Body of pancreas (tissue), 4 donors: Measurements from ENCODE around the gene SRBD1. TPM values are rescaled to one million over a fixed set of nuclear protein-coding genes. Genes with fewer than 3 reads are reported as not detected.

Experiments used
- ATAC-seq: fragments of 150-250 bp; one replicate; pipeline ENCODE4 v1.9.1; 2016
- DNase-seq, 4 donors: peaks; one replicate each; pipeline ENCODE4 v3.0.0-alpha.2; 2019
- H3K27ac ChIP-seq, 4 donors: fragments of 200-600 bp; sonication (generic); 1 replicate in 3 of 4; 2 replicates in 1 of 4; pipeline versions ENCODE4 v1.5.1 to v1.6.1; 2016 to 2019; ENCODE audit warnings: mild to moderate bottlenecking in 1 of 4, mixed read lengths in 1 of 4, moderate library complexity in 1 of 4
- H3K27me3 ChIP-seq, 2 donors: fragments of 200-600 bp; sonication (generic); one replicate each; pipeline ENCODE4 v1.6.0; 2016; ENCODE audit warnings: mild to moderate bottlenecking in 1 of 2
- H3K36me3 ChIP-seq, 2 donors: fragments of 200-600 bp; sonication (generic); replicated peaks in 1 of 2; 2 replicates each; pipeline ENCODE4 v1.5.1; 2016; ENCODE audit warnings: low read depth in 2 of 2; ENCODE audit not compliant: insufficient read depth in 1 of 2
- H3K4me1 ChIP-seq: fragments of 200-600 bp; sonication (generic); one replicate; pipeline ENCODE4 v1.6.0; 2016
- H3K4me3 ChIP-seq, 2 donors: fragments of 200-600 bp; sonication (generic); 1 replicate in 1 of 2; 2 replicates in 1 of 2; pipeline ENCODE4 v1.5.1; 2016 to 2019
- H3K9me3 ChIP-seq, 3 donors: fragments of 200-600 bp; sonication (generic); 1 replicate in 2 of 3; 2 replicates in 1 of 3; pipeline ENCODE4 v1.5.1; 2016
- POLR2A ChIP-seq, 3 donors: fragments of 450-650 bp; IDR thresholded peaks; one replicate each; pipeline ENCODE4 v1.6.1; 2016; ENCODE audit warnings: antibody characterized with exemption in 3 of 3, mild to moderate bottlenecking in 2 of 3
- WGBS, 2 donors: methylation state at CpG; one replicate each; pipeline ENCODE4 v1.1.5; 2017; 5-methylcytosine and 5-hydroxymethylcytosine counted together
- intact Hi-C: fragments of 100-400 bp; cut with DNase I; formaldehyde crosslinking; loops from one replicate; pipeline ENCODE4 v1.15.1; 2023
- total RNA-seq, 2 donors: library from RNA; depleted of rRNA; stranded (reverse); fragments of >200 nt; gene quantifications; one replicate each; pipeline ENCODE4 v1.1.0, GENCODE V29; 2016
- TF ChIP-seq, protein P1 (sequence below), 7 experiments: fragments of 450-650 bp in 4 of 7; fragments of 200-600 bp in 3 of 7; sonication (generic) in 3 of 7; IDR thresholded peaks; one replicate each; pipeline ENCODE4 v1.5.1; 2016 to 2019; ENCODE audit warnings: antibody characterized with exemption in 7 of 7

The SRBD1 gene
- total RNA-seq, 2 donors from 2014 or later: 14.8 to 21.4 TPM

DNA sequence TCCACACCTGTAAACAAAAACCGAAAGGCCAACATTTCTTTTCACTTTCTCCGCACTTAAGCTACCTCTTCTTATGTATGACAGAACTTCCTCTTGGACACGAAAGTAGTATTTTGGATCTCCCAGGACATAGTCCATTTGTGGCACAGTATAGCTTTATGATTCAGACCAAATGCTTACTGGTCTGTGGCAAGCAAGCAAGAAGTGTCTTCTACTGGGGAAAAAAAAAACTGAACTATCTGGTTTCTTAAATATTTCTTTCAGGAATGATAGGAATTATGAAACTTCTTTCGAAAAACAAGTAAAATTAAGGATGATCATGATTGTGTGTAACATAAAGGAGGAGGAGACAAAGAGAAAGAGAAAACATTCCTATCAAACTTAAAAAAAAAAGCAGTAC lies 33.6 kb downstream of the SRBD1 start:
- H3K27ac ChIP-seq: no peak overlapping the region
- H3K4me1 ChIP-seq: no peaks in the 10 kb centered on the region
- 90 to 95% methylated on average over 4 of the region's 4 CpGs for WGBS, 2 donors
- H3K27me3 ChIP-seq: no peaks in the 10 kb centered on the region
- no peaks in the 10 kb centered on the region for H3K36me3 ChIP-seq
- H3K9me3 ChIP-seq: no peaks in the 10 kb centered on the region
- no peak for DNase-seq
- H3K4me3 ChIP-seq: no peak overlapping the region
- intact Hi-C loops: no loop called here
- no peak for ATAC-seq
- TF ChIP-seq, protein P1, sequence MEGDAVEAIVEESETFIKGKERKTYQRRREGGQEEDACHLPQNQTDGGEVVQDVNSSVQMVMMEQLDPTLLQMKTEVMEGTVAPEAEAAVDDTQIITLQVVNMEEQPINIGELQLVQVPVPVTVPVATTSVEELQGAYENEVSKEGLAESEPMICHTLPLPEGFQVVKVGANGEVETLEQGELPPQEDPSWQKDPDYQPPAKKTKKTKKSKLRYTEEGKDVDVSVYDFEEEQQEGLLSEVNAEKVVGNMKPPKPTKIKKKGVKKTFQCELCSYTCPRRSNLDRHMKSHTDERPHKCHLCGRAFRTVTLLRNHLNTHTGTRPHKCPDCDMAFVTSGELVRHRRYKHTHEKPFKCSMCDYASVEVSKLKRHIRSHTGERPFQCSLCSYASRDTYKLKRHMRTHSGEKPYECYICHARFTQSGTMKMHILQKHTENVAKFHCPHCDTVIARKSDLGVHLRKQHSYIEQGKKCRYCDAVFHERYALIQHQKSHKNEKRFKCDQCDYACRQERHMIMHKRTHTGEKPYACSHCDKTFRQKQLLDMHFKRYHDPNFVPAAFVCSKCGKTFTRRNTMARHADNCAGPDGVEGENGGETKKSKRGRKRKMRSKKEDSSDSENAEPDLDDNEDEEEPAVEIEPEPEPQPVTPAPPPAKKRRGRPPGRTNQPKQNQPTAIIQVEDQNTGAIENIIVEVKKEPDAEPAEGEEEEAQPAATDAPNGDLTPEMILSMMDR (IDR thresholded peaks at IDR 0.05): no peak
- TF ChIP-seq POLR2A (IDR thresholded peaks at IDR 0.05): no peak

DNA sequence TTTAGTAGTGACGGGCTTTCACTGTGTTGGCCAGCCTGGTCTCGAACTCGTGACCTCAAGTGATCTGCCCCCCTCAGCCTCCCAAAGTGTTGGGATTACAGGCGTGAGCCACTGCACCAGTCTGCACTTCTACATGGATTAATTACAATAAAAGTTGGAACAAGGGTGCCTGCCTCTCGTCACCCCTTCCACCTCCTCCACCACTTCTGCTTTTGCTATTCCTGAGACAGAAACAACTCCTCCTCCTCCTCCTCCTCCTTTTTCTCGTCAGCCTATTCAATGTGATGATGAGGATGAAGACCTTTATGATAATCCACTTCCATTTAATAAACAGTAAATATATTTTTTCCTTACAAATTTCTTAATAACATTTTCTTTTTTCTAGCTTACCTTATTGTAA lies 35.2 kb downstream of the SRBD1 start:
- ATAC-seq (no peak), DNase-seq (no peak)
- Histone ChIP-seq H3K36me3 (no peaks in the 10 kb centered on the region), H3K4me1 (no peaks in the 10 kb centered on the region), H3K27ac (no peak overlapping the region), H3K4me3 (no peak overlapping the region), H3K27me3 (no peaks in the 10 kb centered on the region), H3K9me3 (no peaks in the 10 kb centered on the region)
- WGBS, 2 donors: 89 to 100% methylated on average over 6 of the region's 6 CpGs
- intact Hi-C loops: no loop called here
- TF ChIP-seq, protein P1 (IDR thresholded peaks at IDR 0.05): no peak
- TF ChIP-seq POLR2A (IDR thresholded peaks at IDR 0.05): no peak

DNA sequence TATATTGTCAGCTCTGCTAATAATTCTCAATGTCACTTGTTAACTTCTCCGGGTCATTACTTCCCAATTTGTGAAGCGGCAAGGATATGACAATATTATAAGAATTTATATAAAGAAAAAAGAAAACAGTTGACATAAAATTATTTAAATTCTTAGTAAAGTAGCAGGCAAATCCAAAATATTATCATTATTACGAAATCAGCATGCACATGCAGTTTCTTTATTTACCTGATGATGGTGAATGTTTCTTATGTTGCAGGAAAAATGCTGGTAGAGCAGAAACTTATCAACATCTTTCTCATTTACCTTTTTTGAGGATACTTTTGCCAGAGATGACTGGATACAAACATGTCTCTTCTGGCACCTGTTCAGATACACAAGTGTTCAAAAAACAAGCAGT lies 38.1 kb downstream of the SRBD1 start:
- DNase-seq (no peak), ATAC-seq (no peak)
- TF ChIP-seq, protein P1 (IDR thresholded peaks at IDR 0.05): no peak
- TF ChIP-seq POLR2A (IDR thresholded peaks at IDR 0.05): no peak
- H3K9me3 ChIP-seq: no peaks in the 10 kb centered on the region
- no peak overlapping the region for H3K4me3 ChIP-seq
- WGBS, 2 donors: 92 to 97% methylated on average over 3 of the region's 3 CpGs
- intact Hi-C loops: no loop called here
- no peak overlapping the region for H3K27ac ChIP-seq
- H3K36me3 ChIP-seq: no peaks in the 10 kb centered on the region
- H3K27me3 ChIP-seq: no peaks in the 10 kb centered on the region
- H3K4me1 ChIP-seq: no peaks in the 10 kb centered on the region

DNA sequence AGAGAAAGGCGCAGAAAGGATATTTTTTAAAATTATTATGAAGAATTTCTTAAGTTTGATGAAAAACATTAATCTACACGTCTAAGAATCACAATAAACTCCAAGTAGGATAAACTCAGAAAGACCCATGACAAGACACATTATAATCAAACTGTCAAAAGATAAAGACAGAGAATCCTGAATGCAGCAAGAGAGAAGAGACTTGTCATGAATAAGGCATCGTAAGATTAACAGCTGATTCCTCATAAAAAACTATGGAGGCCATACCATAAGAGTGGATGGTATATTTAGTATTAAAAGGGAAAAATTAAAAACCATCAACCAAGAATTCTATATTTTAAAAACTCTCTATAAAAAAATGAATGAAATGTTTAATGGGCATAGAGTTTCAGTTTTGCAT lies 39.1 kb downstream of the SRBD1 start:
- TF ChIP-seq, protein P1 (IDR thresholded peaks at IDR 0.05): no peak
- no peak for TF ChIP-seq POLR2A (IDR thresholded peaks at IDR 0.05)
- no peaks in the 10 kb centered on the region for H3K27me3 ChIP-seq
- H3K9me3 ChIP-seq: no peaks in the 10 kb centered on the region
- 96 to 99% methylated on average over 3 of the region's 3 CpGs for WGBS, 2 donors
- no peak for ATAC-seq
- H3K27ac ChIP-seq: no peak overlapping the region
- intact Hi-C loops: no loop called here
- H3K4me3 ChIP-seq: no peak overlapping the region
- no peaks in the 10 kb centered on the region for H3K36me3 ChIP-seq
- no peaks in the 10 kb centered on the region for H3K4me1 ChIP-seq
- DNase-seq: no peak

DNA sequence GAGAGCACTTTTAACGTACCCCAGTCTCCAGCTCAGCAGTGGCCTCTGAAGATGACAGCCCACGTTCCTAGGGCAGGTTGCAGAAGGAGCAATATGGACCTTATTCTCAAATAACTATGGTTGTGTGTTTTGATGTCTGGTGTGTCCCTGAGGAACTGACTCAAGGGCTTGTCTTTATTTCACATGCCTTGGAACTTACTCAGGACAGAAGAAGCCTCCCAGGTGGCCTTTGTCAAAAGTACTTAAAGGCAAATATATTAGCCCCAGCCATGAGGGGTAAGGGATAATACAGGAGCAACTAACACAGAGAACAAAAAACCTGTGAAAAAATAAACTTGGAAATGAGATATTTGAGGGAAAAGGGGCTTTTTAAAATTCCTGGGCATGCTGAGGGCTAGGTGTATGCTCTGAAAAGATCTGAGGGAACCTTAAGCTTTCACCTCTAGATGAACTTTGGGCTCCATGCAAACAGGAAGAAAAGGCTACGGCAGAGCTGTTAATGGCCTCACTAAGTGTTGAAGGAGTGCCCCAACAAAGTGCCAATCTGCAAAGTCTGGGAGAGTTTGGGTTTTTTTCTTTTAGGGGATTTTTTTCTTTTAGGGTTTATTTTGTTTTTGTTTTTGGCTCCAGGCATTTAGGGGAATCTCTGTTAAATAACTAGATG lies 40.3 kb downstream of the SRBD1 start:
- no peaks in the 10 kb centered on the region for H3K27me3 ChIP-seq
- DNase-seq (no peak), ATAC-seq (no peak)
- H3K4me1 ChIP-seq: no peaks in the 10 kb centered on the region
- TF ChIP-seq, protein P1 (IDR thresholded peaks at IDR 0.05): no peak
- TF ChIP-seq POLR2A (IDR thresholded peaks at IDR 0.05): no peak
- H3K9me3 ChIP-seq: no peaks in the 10 kb centered on the region
- H3K27ac ChIP-seq: no peak overlapping the region
- intact Hi-C loops: no loop called here
- 82 to 91% methylated on average over 3 of the region's 3 CpGs for WGBS, 2 donors
- no peaks in the 10 kb centered on the region for H3K36me3 ChIP-seq
- H3K4me3 ChIP-seq: no peak overlapping the region
